Kidney epithelial cell (primary cell): ENCODE data around the gene CD38. TPM values are rescaled to one million over a fixed set of nuclear protein-coding genes. Genes with fewer than 3 reads are reported as not detected.
A peak's percentile ranks its signal among the peaks of the same experiment; 100 is the strongest.

Experiments used
- DNase-seq: peaks from one replicate; pipeline ENCODE4 v3.0.0-alpha.2; 2010; ENCODE audit warnings: low read depth
- H3K27me3 ChIP-seq: 2 replicates; pipeline ENCODE4 v1.6.0; 2011; ENCODE audit warnings: low read length; ENCODE audit not compliant: control insufficient read depth, insufficient read depth
- H3K36me3 ChIP-seq: 2 replicates; pipeline ENCODE4 v1.5.1; 2011; ENCODE audit warnings: low read length; ENCODE audit not compliant: control insufficient read depth, insufficient read depth
- H3K4me3 ChIP-seq: 2 replicates; pipeline ENCODE4 v1.5.1; 2011; ENCODE audit warnings: low read depth, mild to moderate bottlenecking, control low read depth, low read length
- CTCF ChIP-seq: IDR thresholded peaks from 2 replicates; pipeline ENCODE4 v1.5.1; 2011; ENCODE audit warnings: mild to moderate bottlenecking, moderate library complexity, low read length, control low read depth, inconsistent platforms; ENCODE audit not compliant: insufficient read depth, poor library complexity, severe bottlenecking
- total RNA-seq: library from RNA; depleted of rRNA; stranded (reverse); fragments of >200 nt; gene quantifications from 2 replicates; pipeline ENCODE4 v1.2.3, GENCODE V29; 2015

CD38 gene
- total RNA-seq, 1 donor from 2014 or later, result 0.04 TPM

GRCh38 chr4:15885422-15885821, 107.3 kb downstream of the CD38 start:
- Histone ChIP-seq H3K4me3 (no peak overlapping the region), H3K27me3 (no peaks in the 10 kb centered on the region), H3K36me3 (no peaks in the 10 kb centered on the region)
- no peak for DNase-seq
- no peak for TF ChIP-seq CTCF

GRCh38 chr4:15888515-15888914, 110.4 kb downstream of the CD38 start:
- no peaks in the 10 kb centered on the region for H3K27me3 ChIP-seq
- no peak overlapping the region for H3K4me3 ChIP-seq
- H3K36me3 ChIP-seq, result no peaks in the 10 kb centered on the region
- TF ChIP-seq CTCF, result no peak
- no peak for DNase-seq

GRCh38 chr4:15890246-15890829, 112.2 kb downstream of the CD38 start:
- H3K27me3 ChIP-seq, result no peaks in the 10 kb centered on the region
- no peak overlapping the region for H3K4me3 ChIP-seq
- no peak for TF ChIP-seq CTCF
- no peaks in the 10 kb centered on the region for H3K36me3 ChIP-seq
- DNase-seq, result no peak

GRCh38 chr4:15891312-15891711, 113.2 kb downstream of the CD38 start:
- no peak for TF ChIP-seq CTCF
- no peak for DNase-seq
- Histone ChIP-seq H3K27me3 (no peaks in the 10 kb centered on the region), H3K36me3 (no peaks in the 10 kb centered on the region), H3K4me3 (no peak overlapping the region)

GRCh38 chr4:15893962-15894361, 115.8 kb downstream of the CD38 start:
- Histone ChIP-seq H3K36me3 (no peaks in the 10 kb centered on the region), H3K4me3 (no peak overlapping the region), H3K27me3 (no peaks in the 10 kb centered on the region)
- no peak for TF ChIP-seq CTCF
- peak; percentile 98 for DNase-seq

GRCh38 chr4:15894393-15894792, 116.3 kb downstream of the CD38 start:
- TF ChIP-seq CTCF, result no peak
- H3K27me3 ChIP-seq, result no peaks in the 10 kb centered on the region
- no peak overlapping the region for H3K4me3 ChIP-seq
- no peak for DNase-seq
- H3K36me3 ChIP-seq, result no peaks in the 10 kb centered on the region
